ENCODE data around the gene HTR4. TPM values are rescaled to one million over a fixed set of nuclear protein-coding genes. Genes with fewer than 3 reads are reported as not detected.

The HTR4 gene
- total and polyA plus RNA-seq, 2 donors from 2014 or later: 0.22 TPM; not detected in 1

- no peak for FAIRE-seq
- H3K4me3 ChIP-seq (ENCODE audit: low read length in 3 of 3): no peak overlapping the region
Observed at GRCh38 chr5:148686660-148687059, 32.3 kb upstream of the HTR4 start.

GRCh38 chr5:148685520-148686134, 31.3 kb upstream of the HTR4 start:
- Histone ChIP-seq H3K36me3 (ENCODE audit: control insufficient read depth in 2 of 3, insufficient read depth in 3 of 3, low read length in 3 of 3) (no peaks in the 10 kb centered on the region), H3K27ac (ENCODE audit: low read depth in 2 of 2, low read length in 2 of 2) (no peak overlapping the region), H3K9me3 (ENCODE audit: control insufficient read depth in 2 of 3, insufficient read depth in 1 of 3, low read length in 3 of 3) (peaks cover 0 to 6% (median 0%) of the 10 kb centered on the region in 3 donors), H3K4me1 (ENCODE audit: control insufficient read depth in 2 of 3, insufficient read depth in 2 of 3, low read depth in 1 of 3, low read length in 3 of 3) (no peaks in the 10 kb centered on the region), H3K9ac (ENCODE audit: low read length in 3 of 3) (no peak overlapping the region), H3K4me3 (ENCODE audit: low read length in 3 of 3) (no peak overlapping the region), H3K27me3 (ENCODE audit: control insufficient read depth, insufficient read depth, low read length) (no peaks in the 10 kb centered on the region)
- TF ChIP-seq, protein P1, sequence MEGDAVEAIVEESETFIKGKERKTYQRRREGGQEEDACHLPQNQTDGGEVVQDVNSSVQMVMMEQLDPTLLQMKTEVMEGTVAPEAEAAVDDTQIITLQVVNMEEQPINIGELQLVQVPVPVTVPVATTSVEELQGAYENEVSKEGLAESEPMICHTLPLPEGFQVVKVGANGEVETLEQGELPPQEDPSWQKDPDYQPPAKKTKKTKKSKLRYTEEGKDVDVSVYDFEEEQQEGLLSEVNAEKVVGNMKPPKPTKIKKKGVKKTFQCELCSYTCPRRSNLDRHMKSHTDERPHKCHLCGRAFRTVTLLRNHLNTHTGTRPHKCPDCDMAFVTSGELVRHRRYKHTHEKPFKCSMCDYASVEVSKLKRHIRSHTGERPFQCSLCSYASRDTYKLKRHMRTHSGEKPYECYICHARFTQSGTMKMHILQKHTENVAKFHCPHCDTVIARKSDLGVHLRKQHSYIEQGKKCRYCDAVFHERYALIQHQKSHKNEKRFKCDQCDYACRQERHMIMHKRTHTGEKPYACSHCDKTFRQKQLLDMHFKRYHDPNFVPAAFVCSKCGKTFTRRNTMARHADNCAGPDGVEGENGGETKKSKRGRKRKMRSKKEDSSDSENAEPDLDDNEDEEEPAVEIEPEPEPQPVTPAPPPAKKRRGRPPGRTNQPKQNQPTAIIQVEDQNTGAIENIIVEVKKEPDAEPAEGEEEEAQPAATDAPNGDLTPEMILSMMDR (IDR thresholded peaks at IDR 0.05; ENCODE audit: borderline replicate concordance, extremely low read depth, insufficient read depth): no peak
- FAIRE-seq (no peak), DNase-seq (no peak)
- intact Hi-C loops (cut with DNase I): no loop called here

More at GRCh38 chr5:148686660-148687059, 32.3 kb upstream of the HTR4 start:
- Histone ChIP-seq H3K9me3 (ENCODE audit: control insufficient read depth in 2 of 3, insufficient read depth in 1 of 3, low read length in 3 of 3) (peaks cover 0 to 6% (median 0%) of the 10 kb centered on the region in 3 donors), H3K27ac (ENCODE audit: low read depth in 2 of 2, low read length in 2 of 2) (no peak overlapping the region), H3K27me3 (ENCODE audit: control insufficient read depth, insufficient read depth, low read length) (no peaks in the 10 kb centered on the region), H3K9ac (ENCODE audit: low read length in 3 of 3) (no peak overlapping the region), H3K36me3 (ENCODE audit: control insufficient read depth in 2 of 3, insufficient read depth in 3 of 3, low read length in 3 of 3) (no peaks in the 10 kb centered on the region), H3K4me1 (ENCODE audit: control insufficient read depth in 2 of 3, insufficient read depth in 2 of 3, low read depth in 1 of 3, low read length in 3 of 3) (no peaks in the 10 kb centered on the region)
- intact Hi-C loops (cut with DNase I): no loop called here
- no peak for DNase-seq
- TF ChIP-seq, protein P1 (IDR thresholded peaks at IDR 0.05; ENCODE audit: borderline replicate concordance, extremely low read depth, insufficient read depth): no peak

DNA sequence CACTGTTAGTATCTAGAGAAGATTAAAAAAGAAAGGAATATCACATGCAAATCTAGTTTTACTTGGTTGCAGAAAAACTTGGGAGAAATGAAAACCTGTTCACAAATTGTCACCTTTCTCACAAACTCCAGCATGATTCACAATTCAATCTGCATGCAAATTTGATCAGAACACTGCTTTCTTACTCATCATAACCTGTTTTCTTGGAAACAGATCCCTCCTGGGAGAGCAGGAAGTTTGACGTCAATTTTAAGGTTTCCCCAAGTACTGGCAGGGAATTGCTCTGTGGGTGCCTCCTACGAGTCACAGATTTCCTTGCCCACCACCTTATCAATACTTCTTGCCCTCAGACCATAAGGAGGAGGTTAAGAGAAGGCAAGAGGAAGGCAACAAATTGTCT, 30.2 kb upstream of the HTR4 start:
- no peak overlapping the region for H3K9ac ChIP-seq (ENCODE audit: low read length in 3 of 3)
- DNase-seq (no peak), FAIRE-seq (no peak)
- no peak overlapping the region for H3K27ac ChIP-seq (ENCODE audit: low read depth in 2 of 2, low read length in 2 of 2)
- no peaks in the 10 kb centered on the region for H3K4me1 ChIP-seq (ENCODE audit: control insufficient read depth in 2 of 3, insufficient read depth in 2 of 3, low read depth in 1 of 3, low read length in 3 of 3)
- no peaks in the 10 kb centered on the region for H3K27me3 ChIP-seq (ENCODE audit: control insufficient read depth, insufficient read depth, low read length)
- no peak overlapping the region for H3K4me3 ChIP-seq (ENCODE audit: low read length in 3 of 3)
- intact Hi-C loops (cut with DNase I): no loop called here
- TF ChIP-seq, protein P1 (IDR thresholded peaks at IDR 0.05; ENCODE audit: borderline replicate concordance, extremely low read depth, insufficient read depth): no peak
- H3K9me3 ChIP-seq (ENCODE audit: control insufficient read depth in 2 of 3, insufficient read depth in 1 of 3, low read length in 3 of 3): peaks cover 0 to 6% (median 0%) of the 10 kb centered on the region in 3 donors
- H3K36me3 ChIP-seq (ENCODE audit: control insufficient read depth in 2 of 3, insufficient read depth in 3 of 3, low read length in 3 of 3): no peaks in the 10 kb centered on the region

- FAIRE-seq: no peak
- intact Hi-C loops (cut with DNase I): no loop called here
- no peak overlapping the region for H3K4me3 ChIP-seq (ENCODE audit: low read length in 3 of 3)
Observed at GRCh38 chr5:148683651-148684050, 29.3 kb upstream of the HTR4 start.

More at GRCh38 chr5:148683651-148684050, 29.3 kb upstream of the HTR4 start:
- H3K9me3 ChIP-seq (ENCODE audit: control insufficient read depth in 2 of 3, insufficient read depth in 1 of 3, low read length in 3 of 3): peaks cover 0 to 4% (median 0%) of the 10 kb centered on the region in 3 donors
- no peak overlapping the region for H3K9ac ChIP-seq (ENCODE audit: low read length in 3 of 3)
- no peaks in the 10 kb centered on the region for H3K4me1 ChIP-seq (ENCODE audit: control insufficient read depth in 2 of 3, insufficient read depth in 2 of 3, low read depth in 1 of 3, low read length in 3 of 3)
- no peaks in the 10 kb centered on the region for H3K27me3 ChIP-seq (ENCODE audit: control insufficient read depth, insufficient read depth, low read length)
- TF ChIP-seq, protein P1 (IDR thresholded peaks at IDR 0.05; ENCODE audit: borderline replicate concordance, extremely low read depth, insufficient read depth): no peak
- H3K36me3 ChIP-seq (ENCODE audit: control insufficient read depth in 2 of 3, insufficient read depth in 3 of 3, low read length in 3 of 3): no peaks in the 10 kb centered on the region
- DNase-seq: no peak
- no peak overlapping the region for H3K27ac ChIP-seq (ENCODE audit: low read depth in 2 of 2, low read length in 2 of 2)

All from kidney (tissue), 14 donors.